Adrenal gland (tissue), 12 donors: ENCODE results near the gene MEGF11. TPM values are rescaled to one million over a fixed set of nuclear protein-coding genes. Genes with fewer than 3 reads are reported as not detected.

Source experiments
- DNase-seq, 7 donors: peaks; one replicate each; pipeline ENCODE4 v3.0.0-alpha.2; 2019 to 2020
- H3K27ac ChIP-seq, 5 donors: fragments of 200-600 bp; sonication (generic) in 4 of 5; 1 replicate in 3 of 5; 2 replicates in 2 of 5; pipeline versions ENCODE4 v1.5.1 to v1.8.0; 2016 to 2020; ENCODE audit warnings: mild to moderate bottlenecking in 1 of 5
- H3K27me3 ChIP-seq: fragments of 200-600 bp; 2 replicates; pipeline ENCODE4 v1.8.0; 2021
- H3K36me3 ChIP-seq, 2 donors: fragments of 200-600 bp; replicated peaks in 1 of 2; 1 replicate in 1 of 2; 2 replicates in 1 of 2; pipeline versions ENCODE4 v1.5.1 to v1.8.0; 2018 to 2022
- H3K4me1 ChIP-seq, 2 donors: fragments of 200-600 bp; replicated peaks in 1 of 2; 1 replicate in 1 of 2; 2 replicates in 1 of 2; pipeline versions ENCODE4 v1.5.1 to v1.8.0; 2018 to 2021
- H3K4me3 ChIP-seq, 4 donors: fragments of 200-600 bp; sonication (generic) in 3 of 4; one replicate each; pipeline ENCODE4 v1.5.1; 2016 to 2018
- H3K9me3 ChIP-seq, 3 donors: fragments of 200-600 bp; sonication (generic) in 1 of 3; replicated peaks in 1 of 3; 1 replicate in 2 of 3; 2 replicates in 1 of 3; pipeline versions ENCODE4 v1.5.1 to v1.8.0; 2016 to 2021
- CTCF ChIP-seq, 6 experiments: fragments of 450-650 bp in 4 of 6; fragments of 200-600 bp in 2 of 6; sonication (generic) in 1 of 6; IDR thresholded peaks; 1 replicate in 5 of 6; 2 replicates in 1 of 6; pipeline versions ENCODE4 v1.5.1 to v1.8.0; 2016 to 2021; ENCODE audit warnings: antibody characterized with exemption in 6 of 6, mild to moderate bottlenecking in 2 of 6, moderate library complexity in 1 of 6
- POLR2A ChIP-seq, 2 donors: fragments of 450-650 bp; IDR thresholded peaks; one replicate each; pipeline ENCODE4 v1.6.1; 2017; ENCODE audit warnings: antibody characterized with exemption in 2 of 2, mild to moderate bottlenecking in 2 of 2, moderate library complexity in 1 of 2
- WGBS, 4 donors: extraction: QIAGEN DNeasy Blood & Tissue Kit in 2 of 4; methylation state at CpG; one replicate each; pipeline versions ENCODE4 v1.1.5 to v1.1.7; 2013 to 2017; 5-methylcytosine and 5-hydroxymethylcytosine counted together
- intact Hi-C, 2 donors: fragments of 100-400 bp; cut with DNase I; formaldehyde crosslinking; loops; one replicate each; pipeline versions ENCODE4 v1.14.1 to v1.15.0; 2022 to 2023
- polyA plus RNA-seq, 3 donors: library from polyadenylated mRNA; stranded (reverse); fragments of 200-250 nt in 2 of 3; fragments of 350-450 nt in 1 of 3; fragmentation: Illumina TruSeq in 1 of 3; extraction: RNeasy Lipid Tissue Mini Kit (QIAGEN cat#74804) in 1 of 3; gene quantifications; one replicate each; pipeline ENCODE4 v1.2.3, GENCODE V29; 2013 to 2014
- total RNA-seq, 9 donors: library from RNA; depleted of rRNA in 4 of 9; stranded (reverse); fragments of >200 nt in 4 of 9; fragments of 120-200 nt in 1 of 9; fragmentation: NEBNext Ultra II Directional in 1 of 9; extraction: Animal tissue kit (Norgen Biotek cat#: 25700) in 1 of 9; gene quantifications; one replicate each; pipeline versions ENCODE4 v1.1.0 to v1.2.4, GENCODE V29; 2013 to 2023
- donor health status: healthy with polysubstance abuse.
- donor health status: Bipolar disorder and iron deficiency.
- donor health status: DM: yes; HTN: yes; CAD: no.
- donor health status: DM: no; HTN: no; CAD: no.
- donor health status: DM: no; HTN: no; CAD: no.
- donor health status: DM: yes; HTN: yes; CAD: no.

MEGF11 gene
- total and polyA plus RNA-seq, 12 donors = 0.04 to 0.98 (median 0.14) TPM; not detected in 5

GRCh38 chr15:65982627-65983322 is 270.8 kb downstream of the MEGF11 start:
- TF ChIP-seq CTCF (IDR thresholded peaks at IDR 0.05) = no peak
- no peak for TF ChIP-seq POLR2A (IDR thresholded peaks at IDR 0.05)
- Histone ChIP-seq H3K4me3 (no peak overlapping the region), H3K4me1 (no peaks in the 10 kb centered on the region), H3K27me3 (peaks cover 8% of the 10 kb centered on the region), H3K27ac (no peak overlapping the region), H3K9me3 (no peaks in the 10 kb centered on the region), H3K36me3 (no peaks in the 10 kb centered on the region)
- intact Hi-C loops = loop anchor here in 1 of 2 donors (5.0 to 10.0 kb wide), 2 partner anchors 210 to 302 kb away; no protein-coding TSS in a partner anchor
- DNase-seq = no peak
- WGBS, 4 donors = 39 to 48% (median 46%) methylated on average over 9 of the region's 9 CpGs

- Histone ChIP-seq H3K4me3 (no peak overlapping the region), H3K27me3 (peaks cover 8% of the 10 kb centered on the region), H3K4me1 (no peaks in the 10 kb centered on the region), H3K9me3 (no peaks in the 10 kb centered on the region), H3K27ac (no peak overlapping the region), H3K36me3 (no peaks in the 10 kb centered on the region)
- 5 to 32% (median 7%) methylated on average over 8 to 42 of the region's 42 CpGs for WGBS, 4 donors
- DNase-seq = peak in 1 of 7 donors; percentile 52
- intact Hi-C loops = loop anchor here in 1 of 2 donors (5.0 to 10.0 kb wide), 2 partner anchors 210 to 303 kb away; no protein-coding TSS in a partner anchor
- peak in 1 of 6 experiments; percentile 21 for TF ChIP-seq CTCF (IDR thresholded peaks at IDR 0.05)
- TF ChIP-seq POLR2A (IDR thresholded peaks at IDR 0.05) = no peak
Measured at GRCh38 chr15:65981837-65982626, 271.5 kb downstream of the MEGF11 start.

GRCh38 chr15:65980824-65981456 is 272.6 kb downstream of the MEGF11 start:
- 59 to 83% (median 65%) methylated on average over 5 of the region's 5 CpGs for WGBS, 4 donors
- Histone ChIP-seq H3K4me1 (no peaks in the 10 kb centered on the region), H3K36me3 (no peaks in the 10 kb centered on the region), H3K27ac (no peak overlapping the region), H3K4me3 (no peak overlapping the region), H3K9me3 (no peaks in the 10 kb centered on the region), H3K27me3 (peaks cover 8% of the 10 kb centered on the region)
- TF ChIP-seq CTCF (IDR thresholded peaks at IDR 0.05) (peak; percentile 65 to 84 (median 77)), POLR2A (IDR thresholded peaks at IDR 0.05) (no peak)
- DNase-seq = peak; percentile 55 to 87 (median 70)
- intact Hi-C loops = loop anchor here in 1 of 2 donors (5.0 to 10.0 kb wide), 2 partner anchors 211 to 304 kb away; no protein-coding TSS in a partner anchor

GRCh38 chr15:65979837-65980236 is 273.7 kb downstream of the MEGF11 start:
- Histone ChIP-seq H3K36me3 (no peaks in the 10 kb centered on the region), H3K4me1 (no peaks in the 10 kb centered on the region), H3K27ac (no peak overlapping the region), H3K9me3 (no peaks in the 10 kb centered on the region), H3K4me3 (no peak overlapping the region), H3K27me3 (peaks cover 8% of the 10 kb centered on the region)
- TF ChIP-seq CTCF (IDR thresholded peaks at IDR 0.05) (no peak), POLR2A (IDR thresholded peaks at IDR 0.05) (no peak)
- DNase-seq = no peak
- 29 to 71% (median 50%) methylated on average over 2 of the region's 2 CpGs for WGBS, 4 donors
- intact Hi-C loops = loop anchor here (5.0 to 10.0 kb wide), 3 partner anchors 212 to 305 kb away; no protein-coding TSS in a partner anchor
